ENCODE measurements around the gene SLC50A1.
A peak's percentile ranks its signal among the peaks of the same experiment; 100 is the strongest.

The SLC50A1 gene

GRCh38 chr1:155171836-155172731 lies 36.4 kb downstream of the SLC50A1 start:
- DNase-seq = no peak

GRCh38 chr1:155172732-155173477 lies 37.3 kb downstream of the SLC50A1 start, which contains the start of gene KRTCAP2:
KRTCAP2 (minus strand) TSS chr1:155173304; CDS start chr1:155173224, 80 bp downstream.
- peak; percentile 91 to 95 for DNase-seq

DNA sequence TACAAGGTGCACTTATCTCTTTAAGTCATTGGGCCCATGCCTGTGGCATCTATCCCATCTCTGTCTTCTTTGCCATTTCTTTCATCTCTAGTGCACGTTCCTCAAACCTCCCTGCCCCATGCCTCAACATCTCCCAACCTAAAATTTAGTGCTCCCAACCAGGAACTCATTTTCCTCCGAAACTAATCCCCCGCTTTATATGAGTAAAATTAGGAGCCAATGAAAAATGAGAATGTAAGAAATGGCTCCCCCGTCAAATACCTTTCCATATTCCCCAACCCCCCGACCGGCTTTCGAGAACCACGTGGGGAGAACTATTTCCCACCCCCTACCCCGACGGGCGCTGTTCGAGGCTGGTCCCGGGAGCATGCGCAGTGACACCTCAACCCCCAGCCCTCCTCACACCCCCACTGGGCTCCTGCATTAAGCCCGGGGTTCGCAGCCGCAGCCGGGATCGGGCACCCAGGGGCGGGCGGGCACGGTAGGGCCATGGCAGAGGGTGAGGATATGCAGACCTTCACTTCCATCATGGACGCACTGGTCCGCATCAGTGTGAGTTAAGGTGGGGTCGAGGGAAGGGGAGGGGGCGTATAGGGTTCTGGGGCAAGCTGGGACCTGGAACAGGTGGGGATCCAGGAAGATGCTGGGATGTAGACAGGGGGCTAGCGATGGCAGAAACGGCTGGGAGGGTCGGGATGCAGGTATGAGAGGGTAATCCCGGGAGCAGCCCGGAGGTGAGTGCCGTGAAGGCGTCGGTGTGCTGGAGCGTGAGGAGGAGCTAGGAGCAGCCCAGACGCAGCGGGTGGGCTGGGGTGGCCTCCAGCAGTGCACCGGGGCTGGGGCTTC lies 38.0 kb downstream of the SLC50A1 start, which contains the start of gene TRIM46:
TSS of gene TRIM46 (plus strand) at position 372 of the 846 bp plus-strand sequence. CDS start at position 490, 118 bp downstream.
- DNase-seq = peak; percentile 65 to 76

DNA sequence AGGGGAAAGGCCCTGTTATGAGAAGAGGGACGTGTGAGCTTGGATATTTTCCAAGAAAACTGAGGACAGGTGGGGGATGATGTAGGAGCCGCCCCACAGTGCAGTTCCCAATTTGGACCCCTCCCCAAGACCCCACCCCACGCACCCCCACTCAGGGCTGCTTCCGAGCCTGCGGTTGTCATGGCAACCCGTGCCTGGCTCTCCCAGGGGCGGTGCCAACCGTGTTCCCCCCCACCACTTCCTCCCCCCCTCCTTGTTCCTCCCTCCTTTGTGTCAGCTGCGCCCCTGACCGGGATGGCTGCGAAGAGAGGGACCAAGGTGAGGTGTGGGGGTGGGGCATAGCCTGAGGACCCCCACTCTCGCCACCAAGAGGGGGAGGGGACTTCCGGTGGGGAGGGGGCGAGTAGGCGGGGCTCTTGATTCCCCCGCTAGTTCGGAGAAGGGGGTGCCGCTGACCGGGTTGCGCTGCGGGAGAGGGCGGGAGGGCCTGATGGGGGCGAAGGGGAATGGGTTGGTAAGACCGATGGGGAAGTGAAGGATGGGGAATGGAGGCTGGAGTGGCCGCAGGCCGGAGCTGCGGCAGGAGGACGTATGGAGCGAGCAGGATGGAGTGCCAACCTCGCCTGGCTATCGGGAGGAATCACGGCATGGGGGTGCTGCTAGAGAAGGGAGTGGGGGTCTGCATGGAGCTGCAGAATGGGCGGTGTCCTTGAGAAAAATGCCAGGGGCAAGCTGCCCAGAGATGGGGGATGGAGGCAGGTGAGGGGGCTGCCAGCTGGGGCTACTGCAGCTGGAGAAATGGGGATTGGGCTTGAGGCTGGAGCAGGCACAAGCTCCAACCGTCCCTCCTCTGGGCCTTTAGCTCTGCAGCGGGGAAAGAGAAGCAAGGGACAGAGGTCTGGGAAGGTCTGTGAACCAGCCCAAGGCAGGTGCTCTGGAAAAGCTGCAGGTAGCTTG lies 39.0 kb downstream of the SLC50A1 start:
- DNase-seq = peak in 1 of 2 experiments; percentile 61

- DNase-seq = no peak
Measured at GRCh38 chr1:155175281-155175926, 39.8 kb downstream of the SLC50A1 start.

DNA sequence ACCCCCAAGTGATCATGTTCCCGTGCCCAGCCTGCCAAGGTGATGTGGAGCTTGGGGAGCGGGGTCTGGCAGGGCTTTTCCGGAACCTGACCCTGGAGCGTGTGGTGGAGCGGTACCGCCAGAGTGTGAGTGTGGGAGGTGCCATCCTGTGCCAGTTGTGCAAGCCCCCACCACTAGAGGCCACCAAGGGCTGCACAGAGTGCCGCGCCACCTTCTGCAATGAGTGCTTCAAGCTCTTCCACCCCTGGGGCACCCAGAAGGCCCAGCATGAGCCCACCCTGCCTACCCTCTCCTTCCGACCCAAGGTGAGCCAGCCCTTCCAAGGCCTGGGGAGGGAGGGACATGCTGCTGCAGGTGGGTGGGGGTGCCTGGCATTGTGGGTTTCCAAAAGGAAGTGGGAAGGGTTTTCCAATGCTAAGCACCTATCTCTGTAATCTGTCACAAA lies 40.3 kb downstream of the SLC50A1 start:
- DNase-seq = no peak

DNA sequence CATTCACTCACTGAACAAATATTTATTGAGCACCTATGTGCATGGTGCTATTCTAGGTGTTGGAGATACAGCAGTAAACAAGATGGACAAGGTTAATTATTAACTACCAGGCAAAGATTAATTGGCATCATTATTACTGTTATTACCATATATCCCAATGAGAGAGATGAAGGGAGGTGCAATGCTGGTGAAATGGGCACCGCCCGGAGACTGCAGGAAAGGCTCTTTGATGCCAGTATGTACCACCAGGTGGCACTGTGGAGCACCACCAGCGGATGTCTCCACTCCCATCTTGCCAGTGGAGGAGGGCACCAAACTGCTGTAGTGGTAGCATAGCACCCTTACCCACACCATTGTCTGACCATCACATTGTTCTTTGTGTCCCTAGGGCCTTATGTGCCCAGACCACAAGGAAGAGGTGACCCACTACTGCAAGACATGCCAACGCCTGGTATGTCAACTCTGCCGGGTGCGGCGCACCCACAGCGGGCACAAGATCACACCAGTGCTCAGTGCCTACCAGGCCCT lies 41.0 kb downstream of the SLC50A1 start:
- peak; percentile 35 to 59 for DNase-seq

DNA sequence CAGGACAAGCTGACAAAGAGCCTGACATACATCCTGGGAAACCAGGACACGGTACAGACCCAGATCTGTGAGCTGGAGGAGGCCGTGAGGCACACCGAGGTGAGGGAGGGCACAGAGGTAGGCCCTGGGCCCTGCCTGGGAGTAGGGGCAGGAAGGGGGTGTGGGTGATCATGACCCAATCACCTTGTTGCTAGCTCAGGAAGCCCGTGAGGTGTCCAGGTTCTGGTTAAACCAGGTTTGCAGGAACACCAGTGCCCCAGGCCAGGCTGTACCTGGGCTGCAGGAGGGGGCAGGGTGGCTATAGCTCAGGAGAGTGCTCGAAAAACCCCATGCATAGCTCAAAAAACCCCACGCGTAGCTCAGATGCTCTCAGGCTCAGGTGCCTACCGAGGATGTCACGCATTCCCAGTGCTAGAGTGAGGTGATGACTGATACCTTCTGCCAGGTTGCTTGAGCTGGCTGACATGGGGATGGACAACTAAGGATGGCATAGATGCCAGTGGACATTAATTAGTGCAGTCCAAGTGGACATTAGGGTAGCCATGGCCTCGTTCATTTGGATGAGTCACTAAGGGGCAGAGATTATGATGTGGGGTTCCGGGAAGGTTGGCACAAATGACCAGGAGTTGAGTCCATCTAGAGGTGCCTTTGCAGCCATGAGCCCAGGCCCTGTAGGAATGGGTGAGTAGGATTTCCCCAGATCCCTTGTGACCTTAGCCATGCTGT lies 41.7 kb downstream of the SLC50A1 start:
- DNase-seq = no peak

GRCh38 chr1:155177918-155178281 lies 42.2 kb downstream of the SLC50A1 start:
- DNase-seq = no peak

GRCh38 chr1:155178441-155179111 lies 42.9 kb downstream of the SLC50A1 start:
- no peak for DNase-seq

GRCh38 chr1:155179112-155180031 lies 43.7 kb downstream of the SLC50A1 start:
- no peak for DNase-seq

GRCh38 chr1:155181371-155182051 lies 45.9 kb downstream of the SLC50A1 start:
- DNase-seq = no peak

- DNase-seq = no peak
Measured at GRCh38 chr1:155182052-155182550, 46.4 kb downstream of the SLC50A1 start.

DNA sequence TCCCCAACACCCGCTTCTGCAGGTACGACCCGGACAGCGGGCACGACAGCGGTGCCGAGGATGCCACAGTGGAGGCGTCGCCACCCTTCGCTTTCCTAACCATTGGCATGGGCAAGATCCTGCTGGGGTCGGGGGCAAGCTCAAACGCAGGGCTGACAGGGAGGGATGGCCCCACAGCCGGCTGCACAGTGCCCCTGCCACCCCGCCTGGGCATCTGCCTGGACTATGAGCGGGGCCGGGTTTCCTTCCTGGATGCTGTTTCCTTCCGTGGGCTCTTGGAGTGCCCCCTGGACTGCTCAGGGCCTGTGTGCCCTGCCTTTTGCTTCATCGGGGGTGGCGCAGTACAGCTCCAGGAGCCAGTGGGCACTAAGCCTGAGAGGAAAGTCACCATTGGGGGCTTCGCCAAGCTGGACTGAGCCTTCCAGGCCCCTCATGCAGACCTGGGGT lies 48.1 kb downstream of the SLC50A1 start:
- no peak for DNase-seq

DNA sequence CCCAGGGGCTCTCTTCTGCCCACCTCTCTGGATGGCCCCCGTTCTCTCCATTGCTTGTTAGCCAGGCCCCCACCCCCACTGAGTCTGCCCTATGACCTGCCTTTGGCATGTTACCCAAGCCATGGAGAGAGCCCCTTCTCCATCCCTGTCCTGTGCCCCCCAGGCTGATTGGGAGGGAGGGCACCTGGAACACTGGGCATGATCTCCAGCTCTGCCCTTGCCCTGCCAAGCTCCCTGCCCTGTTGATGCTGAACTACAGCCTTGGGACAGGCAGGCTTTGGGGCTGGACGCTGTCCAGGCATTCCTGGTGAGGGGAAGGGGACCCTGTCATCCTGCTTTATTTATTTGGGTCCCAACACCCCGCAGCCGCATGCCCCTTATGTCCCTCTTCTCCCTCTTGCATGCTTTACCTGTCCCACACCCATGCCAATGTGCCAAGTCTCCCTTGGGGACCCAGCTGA lies 48.7 kb downstream of the SLC50A1 start:
- no peak for DNase-seq

DNA sequence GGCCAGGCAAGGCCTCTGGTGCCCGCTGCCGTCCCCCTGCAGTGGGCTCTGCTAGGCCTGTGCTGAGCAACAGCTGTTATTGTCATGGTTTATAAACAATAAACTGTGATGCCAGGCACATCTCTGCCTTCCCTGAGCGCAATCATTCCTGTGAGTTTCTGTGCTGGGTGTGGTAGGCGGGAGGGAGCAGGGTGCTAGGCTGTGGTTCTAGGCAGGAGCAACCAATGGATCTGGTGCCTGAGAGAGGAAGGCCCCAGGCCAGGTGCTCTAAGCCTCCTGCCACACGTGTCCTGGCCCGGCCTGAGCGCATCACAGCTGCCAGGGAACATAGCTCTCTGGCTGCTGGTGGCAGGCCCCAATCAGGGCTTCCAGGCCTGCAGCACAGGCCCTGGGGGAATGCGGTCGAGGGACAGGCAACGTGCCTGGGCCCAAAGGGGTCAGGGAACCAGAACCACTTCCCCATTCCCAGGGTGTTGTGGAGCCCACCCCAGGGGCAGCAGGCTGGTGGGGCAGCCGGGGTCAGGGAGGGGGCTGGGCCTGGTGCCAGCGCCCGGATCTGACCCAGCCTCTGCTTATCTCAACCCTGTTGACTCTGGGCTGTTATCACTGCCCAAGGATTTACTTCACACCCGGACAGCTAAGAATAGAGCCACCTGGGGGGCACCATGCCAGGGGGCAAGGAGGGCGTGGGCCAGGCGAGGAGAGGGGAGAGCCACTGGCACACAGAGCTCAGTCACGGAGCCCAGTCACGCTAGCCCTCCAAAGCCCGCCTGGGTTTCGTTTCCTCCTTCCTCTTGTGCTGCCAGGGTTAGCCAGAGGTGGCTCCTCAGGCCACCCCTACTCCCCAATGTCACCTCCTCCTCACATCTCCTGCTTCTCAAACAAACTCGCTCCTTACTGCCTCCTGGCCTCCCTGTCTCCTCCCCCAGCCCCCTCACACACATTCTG lies 49.5 kb downstream of the SLC50A1 start:
- no peak for DNase-seq

Measured in NCI-H524 (cell line).